ENCODE measurements around the gene SEPSECS. TPM values are rescaled to one million over a fixed set of nuclear protein-coding genes. Genes with fewer than 3 reads are reported as not detected.

Gene SEPSECS
- total RNA-seq, 3 donors from 2014 or later (not counting 1 experiment from before 2014, with no cell fraction given), result 18.5 to 26.6 (median 20.7) TPM

- Mint-ChIP-seq H3K4me1 (peaks cover 35 to 36% of the 10 kb centered on the region in 2 donors), H3K36me3 (peaks cover 8% of the 10 kb centered on the region), H3K9me3 (no peaks in the 10 kb centered on the region), H3K27ac (no peak overlapping the region), H3K27me3 (ENCODE audit: low read depth in 2 of 2) (no peaks in the 10 kb centered on the region), H3K4me3 (no peak overlapping the region)
- WGBS (ENCODE audit: insufficient coverage), result 54% methylated on average over 2 of the region's 3 CpGs
- H3K4me3 ChIP-seq (ENCODE audit: low read length), result no peak overlapping the region
- no peaks in the 10 kb centered on the region for H3K27me3 ChIP-seq (ENCODE audit: control insufficient read depth, insufficient read depth, low read length)
- intact Hi-C loops (cut with micrococcal nuclease), result loop anchor here (1.0 kb wide), 1 partner anchor 187 kb away; no protein-coding TSS in a partner anchor
- no peaks in the 10 kb centered on the region for H3K9me3 ChIP-seq (ENCODE audit: control insufficient read depth, insufficient read depth, low read length)
- no peak overlapping the region for H3K27ac ChIP-seq (ENCODE audit: low read length)
- peak; percentile 67 to 80 (median 76) for ATAC-seq
- DNase-seq, result peak in 1 of 2 donors; percentile 73
- peaks cover 2% of the 10 kb centered on the region for H3K4me1 ChIP-seq (ENCODE audit: control insufficient read depth, insufficient read depth, low read length)
- H3K36me3 ChIP-seq (ENCODE audit: control insufficient read depth, insufficient read depth, low read length), result peaks cover 7% of the 10 kb centered on the region
- peak; percentile 71 for TF ChIP-seq CTCF (IDR thresholded peaks at IDR 0.05)
These were observed 20.4 kb upstream of the SEPSECS start for GRCh38 chr4:25180524-25181131.

- H3K9me3 ChIP-seq (ENCODE audit: control insufficient read depth, insufficient read depth, low read length), result no peaks in the 10 kb centered on the region
- intact Hi-C loops (cut with micrococcal nuclease), result no loop called here
- WGBS (ENCODE audit: insufficient coverage), result 50% methylated on average over 3 of the region's 3 CpGs
- H3K36me3 ChIP-seq (ENCODE audit: control insufficient read depth, insufficient read depth, low read length), result peaks cover 9% of the 10 kb centered on the region
- ATAC-seq (no peak), DNase-seq (peak in 1 of 2 donors; percentile 48)
- H3K36me3 Mint-ChIP-seq, result peaks cover 8% of the 10 kb centered on the region
- no peak for TF ChIP-seq CTCF (IDR thresholded peaks at IDR 0.05)
- H3K4me1 Mint-ChIP-seq, result peaks cover 31 to 37% of the 10 kb centered on the region in 2 donors
- no peak overlapping the region for H3K27ac Mint-ChIP-seq
- H3K4me3 ChIP-seq (ENCODE audit: low read length), result no peak overlapping the region
- H3K9me3 Mint-ChIP-seq, result no peaks in the 10 kb centered on the region
- H3K27ac ChIP-seq (ENCODE audit: low read length), result no peak overlapping the region
- no peak overlapping the region for H3K4me3 Mint-ChIP-seq
- H3K4me1 ChIP-seq (ENCODE audit: control insufficient read depth, insufficient read depth, low read length), result peaks cover 2% of the 10 kb centered on the region
- no peaks in the 10 kb centered on the region for H3K27me3 ChIP-seq (ENCODE audit: control insufficient read depth, insufficient read depth, low read length)
- no peaks in the 10 kb centered on the region for H3K27me3 Mint-ChIP-seq (ENCODE audit: low read depth in 2 of 2)
These were observed 18.6 kb upstream of the SEPSECS start for GRCh38 chr4:25178838-25179261.

- Histone ChIP-seq H3K9me3 (ENCODE audit: control insufficient read depth, insufficient read depth, low read length) (no peaks in the 10 kb centered on the region), H3K27me3 (ENCODE audit: control insufficient read depth, insufficient read depth, low read length) (no peaks in the 10 kb centered on the region), H3K4me1 (ENCODE audit: control insufficient read depth, insufficient read depth, low read length) (peaks cover 2% of the 10 kb centered on the region), H3K4me3 (ENCODE audit: low read length) (no peak overlapping the region), H3K27ac (ENCODE audit: low read length) (no peak overlapping the region), H3K36me3 (ENCODE audit: control insufficient read depth, insufficient read depth, low read length) (peaks cover 11% of the 10 kb centered on the region)
- no peak for ATAC-seq
- H3K4me1 Mint-ChIP-seq, result peaks cover 24 to 33% of the 10 kb centered on the region in 2 donors
- no peak for DNase-seq
- H3K36me3 Mint-ChIP-seq, result peaks cover 8% of the 10 kb centered on the region
- no peak for TF ChIP-seq CTCF (IDR thresholded peaks at IDR 0.05)
- H3K27ac Mint-ChIP-seq, result no peak overlapping the region
- H3K4me3 Mint-ChIP-seq, result no peak overlapping the region
- H3K9me3 Mint-ChIP-seq, result no peaks in the 10 kb centered on the region
- 93% methylated on average over 2 of the region's 2 CpGs for WGBS (ENCODE audit: insufficient coverage)
- intact Hi-C loops (cut with micrococcal nuclease), result no loop called here
- H3K27me3 Mint-ChIP-seq (ENCODE audit: low read depth in 2 of 2), result no peaks in the 10 kb centered on the region
These were observed 16.9 kb upstream of the SEPSECS start for GRCh38 chr4:25177147-25177546.

- Histone ChIP-seq H3K27me3 (ENCODE audit: control insufficient read depth, insufficient read depth, low read length) (no peaks in the 10 kb centered on the region), H3K36me3 (ENCODE audit: control insufficient read depth, insufficient read depth, low read length) (peaks cover 11% of the 10 kb centered on the region), H3K27ac (ENCODE audit: low read length) (no peak overlapping the region), H3K9me3 (ENCODE audit: control insufficient read depth, insufficient read depth, low read length) (no peaks in the 10 kb centered on the region), H3K4me1 (ENCODE audit: control insufficient read depth, insufficient read depth, low read length) (peaks cover 2% of the 10 kb centered on the region), H3K4me3 (ENCODE audit: low read length) (no peak overlapping the region)
- no peaks in the 10 kb centered on the region for H3K9me3 Mint-ChIP-seq
- H3K4me3 Mint-ChIP-seq, result no peak overlapping the region
- 93% methylated on average over 3 of the region's 3 CpGs for WGBS (ENCODE audit: insufficient coverage)
- H3K36me3 Mint-ChIP-seq, result peaks cover 8% of the 10 kb centered on the region
- TF ChIP-seq CTCF (IDR thresholded peaks at IDR 0.05), result no peak
- intact Hi-C loops (cut with micrococcal nuclease), result no loop called here
- no peak for ATAC-seq
- peaks cover 17% of the 10 kb centered on the region in 2 donors for H3K4me1 Mint-ChIP-seq
- no peak overlapping the region for H3K27ac Mint-ChIP-seq
- H3K27me3 Mint-ChIP-seq (ENCODE audit: low read depth in 2 of 2), result no peaks in the 10 kb centered on the region
- no peak for DNase-seq
These were observed 14.4 kb upstream of the SEPSECS start for GRCh38 chr4:25174674-25175073.
